Body of pancreas (tissue), 4 donors: ENCODE results near the gene WLS.
A peak's percentile ranks its signal among the peaks of the same experiment; 100 is the strongest.

Experiments
- POLR2A ChIP-seq, 3 donors: fragments of 450-650 bp; IDR thresholded peaks; one replicate each; pipeline ENCODE4 v1.6.1; 2016; ENCODE audit warnings: antibody characterized with exemption in 3 of 3, mild to moderate bottlenecking in 2 of 3
- TF ChIP-seq, protein P1 (sequence below), 7 experiments: fragments of 450-650 bp in 4 of 7; fragments of 200-600 bp in 3 of 7; sonication (generic) in 3 of 7; IDR thresholded peaks; one replicate each; pipeline ENCODE4 v1.5.1; 2016 to 2019; ENCODE audit warnings: antibody characterized with exemption in 7 of 7

DNA sequence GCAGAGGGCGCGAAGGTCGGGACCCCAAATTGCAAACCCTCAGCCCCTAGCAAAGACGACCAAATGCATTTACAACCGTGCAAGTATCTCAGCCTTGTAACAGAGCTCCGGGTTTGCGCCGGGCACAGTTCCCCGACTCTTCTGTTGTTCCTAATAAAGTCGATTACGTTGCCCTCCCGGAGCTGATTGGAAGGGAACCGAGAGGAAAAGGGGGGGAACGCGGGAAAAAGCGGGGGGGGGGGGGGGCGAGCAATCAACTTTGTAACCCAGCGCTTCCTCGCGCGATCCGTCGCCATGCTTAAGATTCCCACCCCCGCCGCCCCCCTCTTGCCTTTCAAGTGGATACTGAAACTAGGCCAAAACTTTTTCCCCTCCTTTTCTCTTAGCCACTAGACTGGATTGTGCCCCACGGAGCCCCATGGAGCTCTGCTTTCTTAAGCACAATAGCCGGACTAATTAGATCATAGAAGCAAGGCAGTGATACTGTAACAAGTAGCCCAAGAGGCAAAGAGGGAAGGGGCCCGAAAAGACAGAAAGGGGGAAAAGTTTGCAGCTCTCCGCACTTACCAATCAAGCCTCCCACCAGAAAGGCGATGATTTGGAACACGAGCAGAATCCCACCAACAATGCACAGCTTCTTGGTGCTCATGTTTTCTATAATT is 565 bp downstream of the WLS start:
- TF ChIP-seq, protein P1, sequence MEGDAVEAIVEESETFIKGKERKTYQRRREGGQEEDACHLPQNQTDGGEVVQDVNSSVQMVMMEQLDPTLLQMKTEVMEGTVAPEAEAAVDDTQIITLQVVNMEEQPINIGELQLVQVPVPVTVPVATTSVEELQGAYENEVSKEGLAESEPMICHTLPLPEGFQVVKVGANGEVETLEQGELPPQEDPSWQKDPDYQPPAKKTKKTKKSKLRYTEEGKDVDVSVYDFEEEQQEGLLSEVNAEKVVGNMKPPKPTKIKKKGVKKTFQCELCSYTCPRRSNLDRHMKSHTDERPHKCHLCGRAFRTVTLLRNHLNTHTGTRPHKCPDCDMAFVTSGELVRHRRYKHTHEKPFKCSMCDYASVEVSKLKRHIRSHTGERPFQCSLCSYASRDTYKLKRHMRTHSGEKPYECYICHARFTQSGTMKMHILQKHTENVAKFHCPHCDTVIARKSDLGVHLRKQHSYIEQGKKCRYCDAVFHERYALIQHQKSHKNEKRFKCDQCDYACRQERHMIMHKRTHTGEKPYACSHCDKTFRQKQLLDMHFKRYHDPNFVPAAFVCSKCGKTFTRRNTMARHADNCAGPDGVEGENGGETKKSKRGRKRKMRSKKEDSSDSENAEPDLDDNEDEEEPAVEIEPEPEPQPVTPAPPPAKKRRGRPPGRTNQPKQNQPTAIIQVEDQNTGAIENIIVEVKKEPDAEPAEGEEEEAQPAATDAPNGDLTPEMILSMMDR (IDR thresholded peaks at IDR 0.05), result no peak
- peak; percentile 35 to 66 (median 65) for TF ChIP-seq POLR2A (IDR thresholded peaks at IDR 0.05)
